Germinal center (tissue), 1 donor: ENCODE measurements around the gene DROSHA.

Experiments
- DNase-seq: peaks from one replicate; pipeline ENCODE4 v3.0.0; 2012; ENCODE audit warnings: mixed read lengths, low spot score

DROSHA gene

DNA sequence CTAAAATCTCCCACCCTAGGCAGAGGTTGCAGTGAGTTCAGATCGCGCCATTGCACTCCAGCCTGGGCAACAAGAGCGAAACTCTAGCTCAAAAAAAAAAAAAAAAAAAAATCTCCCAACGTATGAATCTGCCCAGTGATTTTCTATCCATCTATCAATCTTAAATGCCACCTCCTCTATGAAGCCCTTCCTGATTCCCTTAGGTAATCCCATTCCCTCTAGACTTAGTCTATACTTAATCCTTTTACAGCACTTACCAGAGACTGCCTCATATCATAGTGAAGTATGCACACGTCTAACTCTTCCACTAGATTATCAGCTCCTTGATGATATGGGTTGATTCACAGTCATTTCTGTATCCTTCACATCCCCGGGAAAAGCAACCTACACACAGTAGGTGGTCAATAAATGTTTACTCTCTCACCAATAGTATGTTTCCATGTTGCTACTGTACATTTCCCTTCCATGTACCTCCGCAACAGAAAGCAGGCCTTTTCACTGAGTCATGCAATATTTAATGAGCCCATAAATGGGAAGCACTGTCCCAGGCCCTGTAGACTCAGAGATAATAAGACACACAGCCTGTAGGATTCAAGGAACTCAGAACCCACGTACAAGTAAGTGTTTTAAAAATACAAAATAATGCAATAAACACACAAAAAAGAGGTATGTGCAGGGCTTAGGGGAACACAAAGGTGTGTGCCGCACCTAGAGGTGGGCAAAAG, 1.2 kb downstream of the DROSHA start:
- no peak for DNase-seq

- no peak for DNase-seq
These were observed 8.9 kb downstream of the DROSHA start for GRCh38 chr5:31523041-31523440.

GRCh38 chr5:31516802-31517201, 15.1 kb downstream of the DROSHA start:
- DNase-seq: no peak

DNA sequence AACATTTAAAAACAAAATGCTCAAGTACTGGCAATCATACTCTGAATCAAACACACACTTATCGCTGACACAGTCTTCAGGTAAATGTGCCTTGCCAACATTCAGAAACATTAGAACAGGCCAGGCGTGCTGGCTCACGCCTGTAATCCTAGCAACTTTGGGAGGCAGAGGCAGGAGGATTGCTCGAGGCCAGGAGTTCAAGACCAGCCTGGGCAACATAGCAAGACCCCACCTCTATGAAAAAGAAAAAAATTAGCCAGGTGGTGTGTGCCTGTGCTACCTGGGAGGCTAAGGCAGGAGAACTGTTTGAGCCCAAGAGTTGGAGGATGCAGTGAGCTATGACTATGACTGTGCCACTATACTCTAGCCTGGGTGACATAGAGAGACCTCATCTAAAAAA, 20.6 kb downstream of the DROSHA start:
- no peak for DNase-seq

GRCh38 chr5:31504529-31504928, 27.4 kb downstream of the DROSHA start:
- no peak for DNase-seq

DNA sequence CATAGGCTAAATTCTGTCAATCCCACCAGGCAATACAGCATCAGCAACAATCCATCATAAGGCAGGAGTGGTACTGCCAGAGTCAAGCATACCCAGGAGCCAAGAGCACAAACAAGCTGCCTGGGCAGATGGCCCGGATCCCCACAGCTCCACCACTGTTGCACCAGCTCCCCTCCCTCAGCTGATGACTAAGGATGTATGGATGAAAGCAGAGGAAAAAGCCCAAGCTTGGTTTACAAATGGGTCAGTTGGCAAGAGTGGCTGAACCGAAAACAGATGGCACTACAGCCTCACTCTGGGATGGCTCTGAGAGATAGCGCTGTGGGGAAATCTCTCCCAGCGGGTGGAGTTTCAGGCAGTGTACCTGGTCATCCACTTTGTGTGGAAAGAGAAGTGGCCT, 29.4 kb downstream of the DROSHA start:
- DNase-seq: no peak

GRCh38 chr5:31500256-31500655, 31.6 kb downstream of the DROSHA start:
- no peak for DNase-seq

DNA sequence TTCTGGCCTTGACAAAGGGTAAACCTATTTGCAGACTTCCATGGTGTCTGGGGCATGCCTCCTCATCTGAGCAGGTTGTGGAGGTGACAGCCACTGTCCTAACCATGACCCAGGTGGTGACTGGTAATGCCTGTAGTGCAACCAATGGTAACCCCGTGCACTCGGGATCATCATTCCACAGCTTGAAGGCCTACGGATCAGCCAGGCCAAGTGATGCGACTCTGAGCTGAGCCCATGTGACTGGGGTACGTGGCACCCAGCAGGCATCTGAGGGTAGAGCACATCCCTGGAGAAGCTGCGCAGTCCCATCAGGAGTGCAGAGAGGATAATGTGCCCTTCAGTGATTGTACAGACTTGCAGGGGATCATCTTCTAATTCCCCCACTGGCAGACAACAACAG, 35.0 kb downstream of the DROSHA start:
- no peak for DNase-seq

GRCh38 chr5:31496301-31496700, 35.6 kb downstream of the DROSHA start:
- DNase-seq: no peak

- no peak for DNase-seq
These were observed 36.6 kb downstream of the DROSHA start for GRCh38 chr5:31495336-31495735.

DNA sequence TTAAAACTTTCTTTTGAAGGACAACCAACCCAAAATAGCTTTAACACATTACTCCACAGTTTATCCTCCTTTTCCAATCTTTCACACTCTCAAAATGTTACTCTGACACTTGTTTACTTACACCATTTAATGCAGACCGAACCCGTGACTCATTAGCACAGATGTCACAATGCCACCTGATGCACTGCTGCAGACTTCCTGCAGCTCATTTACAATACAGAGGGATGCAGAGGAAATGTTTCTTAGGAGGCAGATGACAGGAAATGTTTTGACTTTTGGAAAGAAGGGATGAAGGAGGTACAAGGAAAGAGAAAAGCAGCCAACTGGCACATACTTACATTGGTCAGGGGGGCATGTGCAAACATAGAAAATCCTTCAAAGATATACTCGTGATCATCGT, 39.0 kb downstream of the DROSHA start:
- no peak for DNase-seq

DNA sequence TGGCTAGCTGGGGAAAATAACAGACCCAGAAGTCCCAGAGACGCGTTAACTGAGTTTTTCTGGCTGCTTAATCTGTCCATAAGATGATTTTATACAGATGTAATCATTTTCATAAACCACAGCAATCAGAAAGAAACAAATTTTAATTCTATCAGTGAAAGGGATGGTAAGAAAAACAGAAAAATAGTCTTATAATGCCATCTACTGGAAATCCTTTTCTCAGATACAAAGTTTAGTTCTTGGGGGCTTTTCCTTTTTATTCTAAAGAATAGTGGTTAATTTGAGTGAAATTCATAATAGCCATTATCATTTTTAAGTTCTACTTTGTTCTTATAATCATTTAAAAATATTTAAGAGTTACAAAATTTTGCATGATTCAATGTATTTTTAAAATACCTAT, 44.4 kb downstream of the DROSHA start:
- DNase-seq: no peak

GRCh38 chr5:31486441-31486840, 45.5 kb downstream of the DROSHA start:
- no peak for DNase-seq

DNA sequence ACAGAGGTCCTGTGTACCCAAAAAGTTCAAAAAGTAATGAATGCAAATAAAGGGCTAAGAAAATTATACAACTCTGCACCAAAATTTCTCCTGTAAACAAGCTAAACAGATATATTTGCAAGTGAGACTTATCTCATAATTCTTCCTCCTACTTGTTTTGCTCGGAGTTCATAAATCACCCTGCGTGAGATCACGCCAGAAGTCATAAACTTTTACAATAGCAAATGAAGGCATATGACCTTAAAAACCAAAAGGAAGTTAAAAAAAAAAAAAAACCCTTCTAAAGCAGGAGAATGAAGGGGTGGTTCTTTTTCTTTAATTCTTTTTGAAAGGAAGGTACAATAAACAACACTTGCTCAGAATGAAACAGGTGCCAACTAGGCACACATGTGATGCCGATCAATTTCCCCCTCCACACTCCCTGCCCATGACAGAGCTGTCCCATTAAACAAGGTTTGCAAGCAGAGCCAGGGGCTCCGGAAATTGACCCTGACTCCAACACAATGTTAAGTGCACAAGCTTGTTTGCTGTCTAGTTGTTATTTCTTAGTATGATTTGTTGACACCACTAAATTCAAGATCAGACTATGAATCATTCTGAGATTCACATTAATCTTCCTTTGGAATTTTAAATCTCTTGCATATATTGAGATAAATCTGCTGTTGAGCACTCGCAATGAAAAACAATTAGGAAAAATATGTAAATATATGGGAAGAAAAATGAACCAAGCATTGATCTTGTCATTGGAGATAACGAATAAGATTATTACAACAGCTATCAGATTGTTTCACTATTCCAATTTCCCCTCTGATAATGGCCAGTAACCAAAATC, 46.3 kb downstream of the DROSHA start:
- DNase-seq: no peak

- DNase-seq: no peak
These were observed 50.2 kb downstream of the DROSHA start for GRCh38 chr5:31481531-31482165.

DNA sequence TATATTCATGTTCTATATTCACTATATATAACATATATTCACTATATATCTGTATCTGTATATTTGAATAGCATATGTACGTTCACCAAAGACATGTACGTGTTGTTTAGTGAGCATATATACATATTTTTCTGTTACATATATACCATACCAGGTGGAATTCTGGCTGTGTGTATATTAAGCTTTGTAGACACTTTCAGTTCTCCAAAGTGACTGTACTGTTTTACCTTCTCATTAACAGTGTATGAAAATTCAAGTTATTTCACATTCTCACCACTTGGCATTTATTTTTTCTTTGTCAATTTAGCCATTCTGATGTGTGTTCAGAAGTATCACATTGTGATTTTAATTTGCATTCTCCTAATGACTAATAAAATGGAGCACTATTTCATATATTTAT, 52.2 kb downstream of the DROSHA start:
- peak; percentile 14 for DNase-seq

GRCh38 chr5:31478901-31479300, 53.0 kb downstream of the DROSHA start:
- DNase-seq: no peak

DNA sequence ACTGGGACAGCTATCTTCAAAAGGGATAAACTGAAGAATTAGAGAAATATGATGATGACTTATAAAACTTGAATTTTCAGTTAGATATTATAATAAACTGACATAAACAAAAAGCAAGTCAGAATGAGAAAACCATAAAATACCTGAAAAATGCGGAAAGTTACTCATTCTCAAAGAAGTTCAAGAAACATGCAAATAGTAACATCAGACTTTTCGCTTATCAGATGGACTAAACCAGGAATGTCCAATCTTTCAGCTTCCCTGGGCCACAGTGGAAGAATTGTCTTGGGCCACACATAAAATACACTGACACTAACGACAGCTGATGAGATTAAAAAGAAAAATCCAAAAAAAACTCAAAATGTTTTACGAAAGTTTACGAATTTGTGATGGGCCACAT, 53.9 kb downstream of the DROSHA start:
- DNase-seq: no peak

DNA sequence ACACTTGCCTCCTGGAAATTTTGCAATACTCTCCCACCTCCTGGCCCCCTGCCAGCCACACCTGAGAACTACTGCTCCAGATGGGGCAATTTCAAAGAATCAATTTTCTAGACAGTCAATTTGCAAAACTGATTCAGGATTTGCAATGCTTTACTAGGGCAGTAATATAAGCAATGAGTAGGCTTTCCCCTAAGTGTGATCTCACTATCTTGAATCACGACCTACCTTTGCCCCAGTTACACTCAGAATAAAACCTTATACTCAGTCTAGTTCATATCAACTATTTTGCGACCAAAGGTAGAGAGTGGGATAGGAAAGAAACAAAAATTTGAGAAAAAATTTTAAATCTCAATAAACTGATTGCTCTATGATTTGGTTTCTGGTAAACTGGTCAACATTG, 54.4 kb downstream of the DROSHA start:
- no peak for DNase-seq

DNA sequence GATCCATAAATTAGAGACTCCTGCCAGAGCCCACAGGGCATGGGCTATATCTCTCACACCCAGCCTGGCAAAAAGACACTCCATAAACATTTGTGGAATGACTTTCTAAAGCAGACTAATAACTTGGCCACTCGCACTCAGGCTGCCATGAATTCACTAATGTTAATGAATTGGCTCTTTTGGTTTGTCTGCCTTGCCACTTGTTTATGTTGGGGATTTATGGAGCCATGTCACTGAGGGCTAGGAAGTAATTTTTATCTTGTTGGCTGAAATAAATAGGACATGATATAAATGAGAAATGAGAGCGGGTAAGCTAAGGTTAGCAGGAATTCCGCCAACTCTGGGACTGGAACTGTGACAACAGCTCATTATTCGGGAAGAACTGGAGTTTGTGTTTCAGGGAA, 55.2 kb downstream of the DROSHA start:
- no peak for DNase-seq

DNA sequence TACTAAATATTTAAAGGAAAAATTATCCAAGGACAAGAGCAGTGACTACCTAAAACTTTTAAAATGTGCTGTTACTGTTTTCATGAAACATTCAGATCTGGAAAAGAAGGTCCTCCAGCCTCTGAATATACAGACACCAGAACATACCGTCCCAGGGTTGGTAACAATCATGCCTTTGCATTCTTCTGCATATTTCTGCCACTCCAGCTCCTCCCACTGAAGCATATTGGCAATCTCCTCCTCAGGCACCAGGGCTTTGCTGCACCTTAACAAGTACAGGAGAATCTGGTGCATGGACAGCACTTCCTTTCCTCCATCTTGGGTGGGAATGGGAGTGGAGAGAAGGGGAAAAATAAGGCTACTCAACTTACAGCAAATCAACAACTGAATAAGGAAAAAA, 60.0 kb downstream of the DROSHA start:
- no peak for DNase-seq

GRCh38 chr5:31471040-31471439, 60.9 kb downstream of the DROSHA start:
- no peak for DNase-seq

DNA sequence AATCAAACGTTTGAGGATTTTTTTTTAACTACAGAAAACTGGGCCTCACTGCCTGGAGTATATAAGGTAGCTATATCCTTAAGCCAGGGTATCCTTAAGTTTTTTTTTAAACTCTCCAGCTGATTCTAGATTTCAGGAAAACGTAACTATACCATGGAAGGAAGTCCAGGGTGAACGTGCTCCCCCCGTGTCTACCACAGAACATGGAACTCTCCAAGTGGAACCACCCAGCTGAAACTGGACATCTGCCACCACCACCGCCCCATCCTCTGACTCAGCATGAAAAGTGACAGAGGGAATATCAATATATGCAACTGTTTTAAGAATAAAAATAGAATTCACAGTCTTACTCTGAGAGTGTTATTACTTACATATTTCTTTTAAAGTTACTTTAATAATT, 61.3 kb downstream of the DROSHA start:
- no peak for DNase-seq
